Measurements from ENCODE around the gene PALMD. TPM values are rescaled to one million over a fixed set of nuclear protein-coding genes. Genes with fewer than 3 reads are reported as not detected.

Gene PALMD
- total RNA-seq, 1 experiment from 2014 or later = 0.05 TPM

- no peak overlapping the region for H3K4me3 ChIP-seq (ENCODE audit: low read depth in 2 of 2, low read length in 2 of 2)
- ATAC-seq (no peak), DNase-seq (ENCODE audit: low read depth, low spot score) (no peak)
- TF ChIP-seq POLR2AphosphoS5 (IDR thresholded peaks at IDR 0.05; ENCODE audit: low read depth, low read length) = no peak
- no peak for TF ChIP-seq REST (IDR thresholded peaks at IDR 0.05; ENCODE audit: insufficient read depth in 1 of 2, low read depth in 2 of 2, low read length in 1 of 2)
- TF ChIP-seq CTCF (IDR thresholded peaks at IDR 0.05) = no peak
- no peak for TF ChIP-seq SIN3A (IDR thresholded peaks at IDR 0.05; ENCODE audit: borderline replicate concordance, insufficient read depth, low read depth, low read length)
- TF ChIP-seq TCF7L2 (IDR thresholded peaks at IDR 0.05; ENCODE audit: low read depth, low read length) = no peak
- H3K4me1 ChIP-seq (ENCODE audit: control insufficient read depth, insufficient read depth, low read length) = no peaks in the 10 kb centered on the region
- CTCF ChIA-PET = no interaction called here
- no TSS peak for BruUV-seq (replicated peaks)
- intact Hi-C loops (cut with micrococcal nuclease; ENCODE audit: unreplicated experiment) (no loop called here), in situ Hi-C loops (cut with HindIII; ENCODE audit: low pct_unique_long_range_greater_than_20kb, low sequenced_read_pairs) (no loop called here)
- no peaks in the 10 kb centered on the region for H3K9me3 ChIP-seq (ENCODE audit: control insufficient read depth, insufficient read depth, low read depth, low read length)
- no peak overlapping the region for H3K27ac ChIP-seq (ENCODE audit: low read length)
- POLR2A ChIA-PET = no interaction called here
- H3K27me3 ChIP-seq (ENCODE audit: control insufficient read depth, insufficient read depth, low read length) = no peaks in the 10 kb centered on the region
- no peaks in the 10 kb centered on the region for H3K36me3 ChIP-seq (ENCODE audit: control insufficient read depth, insufficient read depth, low read length)
These were observed 65.1 kb downstream of the PALMD start for GRCh38 chr1:99710994-99711393.

GRCh38 chr1:99713006-99713405 lies 67.1 kb downstream of the PALMD start:
- ATAC-seq = no peak
- no TSS peak for BruUV-seq (replicated peaks)

More at GRCh38 chr1:99713006-99713405, 67.1 kb downstream of the PALMD start:
- TF ChIP-seq REST (IDR thresholded peaks at IDR 0.05; ENCODE audit: insufficient read depth in 1 of 2, low read depth in 2 of 2, low read length in 1 of 2) = no peak
- no peak for TF ChIP-seq CTCF (IDR thresholded peaks at IDR 0.05)
- TF ChIP-seq TCF7L2 (IDR thresholded peaks at IDR 0.05; ENCODE audit: low read depth, low read length) = no peak
- no peak for TF ChIP-seq POLR2AphosphoS5 (IDR thresholded peaks at IDR 0.05; ENCODE audit: low read depth, low read length)
- TF ChIP-seq SIN3A (IDR thresholded peaks at IDR 0.05; ENCODE audit: borderline replicate concordance, insufficient read depth, low read depth, low read length) = no peak
- Histone ChIP-seq H3K4me1 (ENCODE audit: control insufficient read depth, insufficient read depth, low read length) (no peaks in the 10 kb centered on the region), H3K4me3 (ENCODE audit: low read depth in 2 of 2, low read length in 2 of 2) (no peak overlapping the region), H3K36me3 (ENCODE audit: control insufficient read depth, insufficient read depth, low read length) (no peaks in the 10 kb centered on the region), H3K27ac (ENCODE audit: low read length) (no peak overlapping the region), H3K27me3 (ENCODE audit: control insufficient read depth, insufficient read depth, low read length) (no peaks in the 10 kb centered on the region), H3K9me3 (ENCODE audit: control insufficient read depth, insufficient read depth, low read depth, low read length) (no peaks in the 10 kb centered on the region)
- POLR2A ChIA-PET = no interaction called here
- in situ Hi-C loops (cut with HindIII; ENCODE audit: low pct_unique_long_range_greater_than_20kb, low sequenced_read_pairs) (no loop called here), intact Hi-C loops (cut with micrococcal nuclease; ENCODE audit: unreplicated experiment) (no loop called here)
- no peak for DNase-seq (ENCODE audit: low read depth, low spot score)
- CTCF ChIA-PET = no interaction called here

Data from Panc1 (cell line).